Stomach (tissue), 4 donors: ENCODE results near the gene OR51B4.

ENCODE experiments used
- CTCF ChIP-seq, 7 experiments: fragments of 450-650 bp in 4 of 7; fragments of 200-600 bp in 3 of 7; sonication (generic) in 3 of 7; IDR thresholded peaks; one replicate each; pipeline ENCODE4 v1.5.1; 2016 to 2019; ENCODE audit warnings: antibody characterized with exemption in 7 of 7, control low read depth in 2 of 7, mild to moderate bottlenecking in 1 of 7
- EP300 ChIP-seq: sonication (generic); formaldehyde crosslinking; IDR thresholded peaks from one replicate; pipeline ENCODE4 v1.6.1; 2017; ENCODE audit warnings: antibody characterized with exemption
- POLR2A ChIP-seq, 4 donors: fragments of 450-650 bp; IDR thresholded peaks; one replicate each; pipeline ENCODE4 v1.6.1; 2016; ENCODE audit warnings: antibody characterized with exemption in 4 of 4, control low read depth in 2 of 4, mild to moderate bottlenecking in 1 of 4, moderate library complexity in 1 of 4
- POLR2AphosphoS5 ChIP-seq, 3 donors: sonication (generic); formaldehyde crosslinking; IDR thresholded peaks; one replicate each; pipeline ENCODE4 v1.6.1; 2016; ENCODE audit warnings: antibody characterized with exemption in 3 of 3

- no peak for TF ChIP-seq CTCF (IDR thresholded peaks at IDR 0.05)
- no peak for TF ChIP-seq POLR2A (IDR thresholded peaks at IDR 0.05)
- no peak for TF ChIP-seq POLR2AphosphoS5 (IDR thresholded peaks at IDR 0.05)
- TF ChIP-seq EP300: no peak
Measured at GRCh38 chr11:5257296-5257695, 44.5 kb downstream of the OR51B4 start.
